MCF 10A (cell line): ENCODE data around the gene PSRC1. TPM values are rescaled to one million over a fixed set of nuclear protein-coding genes. Genes with fewer than 3 reads are reported as not detected.

Experiments
- BruUV-seq: library from RNA; stranded (reverse); fragments of 400-500 nt; replicated peaks from 2 replicates; lab custom pipeline; 2021; lab: Mats Ljungman, UMichigan
- CTCF ChIA-PET: fragments of 300-600 bp; sonication (Branson Sonifier 250); formaldehyde crosslinking; extraction: SDS; loops from one replicate; lab custom pipeline; 2021; ENCODE audit warnings: antibody characterized with exemption, inconsistent platforms; lab: Yijun Ruan, JAX
- POLR2A ChIA-PET: fragments of 300-600, 350-650 bp; sonication (Branson Sonifier 250); formaldehyde crosslinking; extraction: SDS; loops from one replicate; lab custom pipeline; 2020; ENCODE audit warnings: antibody characterized with exemption, inconsistent platforms; lab: Yijun Ruan, JAX
- DNase-seq: peaks from one replicate; pipeline ENCODE4 v3.0.0-alpha.2; 2018; ENCODE audit not compliant: unreplicated experiment
- H3K27ac Mint-ChIP-seq: one replicate; pipeline ENCODE4 v1.8.0; 2022; ENCODE audit warnings: mild to moderate bottlenecking, low read depth, mixed read lengths; ENCODE audit not compliant: unreplicated experiment
- H3K27me3 Mint-ChIP-seq: one replicate; pipeline ENCODE4 v1.8.0; 2022; ENCODE audit warnings: mixed read lengths; ENCODE audit not compliant: insufficient read depth, unreplicated experiment
- H3K36me3 Mint-ChIP-seq: one replicate; pipeline ENCODE4 v1.8.0; 2022; ENCODE audit warnings: mild to moderate bottlenecking, moderate library complexity, mixed read lengths; ENCODE audit not compliant: insufficient read depth, unreplicated experiment
- H3K4me1 Mint-ChIP-seq: one replicate; pipeline ENCODE4 v1.8.0; 2022; ENCODE audit warnings: mixed read lengths; ENCODE audit not compliant: insufficient read depth, unreplicated experiment
- H3K4me3 Mint-ChIP-seq: one replicate; pipeline ENCODE4 v1.8.0; 2022; ENCODE audit warnings: mild to moderate bottlenecking, moderate library complexity, mixed read lengths; ENCODE audit not compliant: unreplicated experiment
- H3K9me3 Mint-ChIP-seq: one replicate; pipeline ENCODE4 v1.8.0; 2022; ENCODE audit warnings: mixed read lengths; ENCODE audit not compliant: unreplicated experiment
- CTCF ChIP-seq: fragments of 200-600 bp; IDR thresholded peaks from one replicate; pipeline ENCODE4 v1.8.0; 2022; ENCODE audit warnings: antibody characterized with exemption, mild to moderate bottlenecking; ENCODE audit not compliant: unreplicated experiment
- intact Hi-C: fragments of 100-400 bp; cut with micrococcal nuclease; formaldehyde crosslinking; loops from 2 replicates; pipeline ENCODE4 v1.14.1; 2022
- total RNA-seq: library from RNA; stranded (reverse); gene quantifications from 2 replicates; pipeline ENCODE4 v1.2.3, GENCODE V29; 2022

The PSRC1 gene
- total RNA-seq, 1 experiment from 2014 or later: 19.4 TPM

GRCh38 chr1:109261578-109261977, 21.4 kb downstream of the PSRC1 start:
- intact Hi-C loops: no loop called here
- Mint-ChIP-seq H3K36me3 (peaks cover 2% of the 10 kb centered on the region), H3K9me3 (no peaks in the 10 kb centered on the region), H3K4me1 (peaks cover 19% of the 10 kb centered on the region), H3K27me3 (no peaks in the 10 kb centered on the region), H3K27ac (no peak overlapping the region), H3K4me3 (no peak overlapping the region)
- POLR2A ChIA-PET: no interaction called here
- no peak for DNase-seq
- no peak for TF ChIP-seq CTCF
- BruUV-seq: no TSS peak
- CTCF ChIA-PET: interaction anchor here (0.6 to 1.4 kb wide), 2 partner anchors 15 to 21 kb away, joined by 3 to 4 read pairs; no protein-coding TSS in a partner anchor

- no peak overlapping the region for H3K4me3 Mint-ChIP-seq
- H3K9me3 Mint-ChIP-seq: no peaks in the 10 kb centered on the region
- ChIA-PET POLR2A (no interaction called here), CTCF (interaction anchor here (0.6 to 1.4 kb wide), 2 partner anchors 14 to 22 kb away, joined by 4 read pairs; partner anchors contain the start of gene PSRC1)
- H3K27ac Mint-ChIP-seq: no peak overlapping the region
- H3K36me3 Mint-ChIP-seq: no peaks in the 10 kb centered on the region
- BruUV-seq: no TSS peak
- H3K4me1 Mint-ChIP-seq: peaks cover 19% of the 10 kb centered on the region
- TF ChIP-seq CTCF: no peak
- no peak for DNase-seq
- H3K27me3 Mint-ChIP-seq: no peaks in the 10 kb centered on the region
- intact Hi-C loops: no loop called here
These were observed 21.9 kb downstream of the PSRC1 start for GRCh38 chr1:109261006-109261405.

GRCh38 chr1:109259674-109260557, 23.0 kb downstream of the PSRC1 start:
- no peak overlapping the region for H3K4me3 Mint-ChIP-seq
- no TSS peak for BruUV-seq
- no peaks in the 10 kb centered on the region for H3K9me3 Mint-ChIP-seq
- POLR2A ChIA-PET: interaction anchor here (1.2 kb wide), 2 partner anchors 20 to 47 kb away, joined by 3 read pairs; partner anchors contain the start of gene SARS1
- no peak for DNase-seq
- no peaks in the 10 kb centered on the region for H3K36me3 Mint-ChIP-seq
- H3K27ac Mint-ChIP-seq: no peak overlapping the region
- intact Hi-C loops: no loop called here
- CTCF ChIA-PET: interaction anchor here (0.5 to 1.0 kb wide), 4 partner anchors 33 to 273 kb away, joined by 3 to 5 read pairs (median 4); no protein-coding TSS in a partner anchor
- H3K4me1 Mint-ChIP-seq: peaks cover 28% of the 10 kb centered on the region
- no peaks in the 10 kb centered on the region for H3K27me3 Mint-ChIP-seq
- TF ChIP-seq CTCF: no peak
